ENCODE data around the gene MRFAP1L1. TPM values are rescaled to one million over a fixed set of nuclear protein-coding genes. Genes with fewer than 3 reads are reported as not detected.

The MRFAP1L1 gene
- total and polyA plus RNA-seq, 9 of the 15 experiments (the other 6 are each of a cell fraction or from before 2014, with no cell fraction given), result 37.6 to 111 (median 83.8) TPM

- peak; percentile 93 for TF ChIP-seq GMEB1 (CRISPR knock-in tag; IDR thresholded peaks at IDR 0.05)
- TF ChIP-seq MXD1 (CRISPR knock-in tag; IDR thresholded peaks at IDR 0.05; ENCODE audit: borderline replicate concordance, poor library complexity, severe bottlenecking), result no peak
- TF ChIP-seq CHD4 (IDR thresholded peaks at IDR 0.05; ENCODE audit: insufficient read depth, insufficient replicate concordance, low read depth, low read length, poor library complexity, severe bottlenecking), result no peak
- TF ChIP-seq NR3C1 (CRISPR knock-in tag; IDR thresholded peaks at IDR 0.05), result peak; percentile 85; the same call in 1 of the 2 replicates
- TF ChIP-seq CBFB (CRISPR knock-in tag; IDR thresholded peaks at IDR 0.05), result no peak
- TF ChIP-seq ZNF586 (CRISPR knock-in tag; conservative IDR thresholded peaks at IDR 0.05), result no peak
- no peak for TF ChIP-seq JUN (IDR thresholded peaks at IDR 0.05; ENCODE audit: borderline replicate concordance, low read depth, low read length)
- peak; percentile 81; the same call in 1 of the 2 replicates for TF ChIP-seq JUN (CRISPR knock-in tag; IDR thresholded peaks at IDR 0.05; ENCODE audit: borderline replicate concordance)
- TF ChIP-seq RCOR1 (IDR thresholded peaks at IDR 0.05; ENCODE audit: borderline replicate concordance in 1 of 2, low read depth in 2 of 2, low read length in 2 of 2), result no peak
- no peak for TF ChIP-seq TBL1XR1 (IDR thresholded peaks at IDR 0.05; ENCODE audit: low read length in 2 of 2)
- peak; percentile 54; the same call in 1 of the 2 replicates for TF ChIP-seq BHLHE40 (IDR thresholded peaks at IDR 0.05; ENCODE audit: low read length)
- TF ChIP-seq MAZ (CRISPR knock-in tag; conservative IDR thresholded peaks at IDR 0.05 in 1 of 2, IDR thresholded peaks at IDR 0.05 in 1 of 2), result peak; percentile 61 to 71; a peak in 2 of 4 replicates
- peak; percentile 66; the same call in 1 of the 2 replicates for TF ChIP-seq FOXJ2 (tag; IDR thresholded peaks at IDR 0.05)
These were observed 6.6 kb upstream of the MRFAP1L1 start, which contains the start of gene BLOC1S4 (continued) for GRCh38 chr4:6716018-6716911.
